Esophagus muscularis mucosa (tissue), 4 donors: ENCODE data around the gene KSR1.

Experiments
- EP300 ChIP-seq: sonication (generic); formaldehyde crosslinking; IDR thresholded peaks from one replicate; pipeline ENCODE4 v1.6.1; 2017; ENCODE audit warnings: antibody characterized with exemption
- POLR2A ChIP-seq: fragments of 450-650 bp; IDR thresholded peaks from one replicate; pipeline ENCODE4 v1.6.1; 2017; ENCODE audit warnings: antibody characterized with exemption, moderate library complexity, mild to moderate bottlenecking, low read depth
- POLR2AphosphoS5 ChIP-seq, 2 donors: sonication (generic); formaldehyde crosslinking; IDR thresholded peaks; one replicate each; pipeline ENCODE4 v1.6.1; 2017; ENCODE audit warnings: antibody characterized with exemption in 2 of 2
- TF ChIP-seq, protein P1 (sequence below), 3 experiments: fragments of 200-600 bp in 2 of 3; fragments of 450-650 bp in 1 of 3; sonication (generic) in 2 of 3; IDR thresholded peaks; one replicate each; pipeline ENCODE4 v1.5.1; 2017 to 2019; ENCODE audit warnings: antibody characterized with exemption in 3 of 3, mild to moderate bottlenecking in 2 of 3, moderate library complexity in 1 of 3

DNA sequence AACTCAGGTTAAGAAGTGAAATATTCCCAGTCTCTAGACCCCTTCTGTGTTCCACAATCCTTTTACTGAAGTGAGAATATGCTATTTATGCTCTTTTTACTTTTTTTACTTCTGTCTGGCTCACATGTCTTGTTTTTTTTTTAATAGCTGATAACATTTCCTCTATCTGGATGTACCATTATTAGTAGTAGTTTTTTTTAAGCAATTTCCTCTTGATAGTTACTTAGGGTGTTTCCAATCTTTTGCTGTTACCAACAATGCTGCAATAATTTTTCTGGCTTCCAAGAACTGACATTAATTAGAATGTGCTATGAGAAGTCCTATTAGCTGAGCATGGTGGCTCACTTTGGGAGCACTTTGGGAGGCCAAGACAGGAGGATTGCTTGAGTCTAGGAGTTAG, 32.0 kb downstream of the KSR1 start:
- TF ChIP-seq, protein P1, sequence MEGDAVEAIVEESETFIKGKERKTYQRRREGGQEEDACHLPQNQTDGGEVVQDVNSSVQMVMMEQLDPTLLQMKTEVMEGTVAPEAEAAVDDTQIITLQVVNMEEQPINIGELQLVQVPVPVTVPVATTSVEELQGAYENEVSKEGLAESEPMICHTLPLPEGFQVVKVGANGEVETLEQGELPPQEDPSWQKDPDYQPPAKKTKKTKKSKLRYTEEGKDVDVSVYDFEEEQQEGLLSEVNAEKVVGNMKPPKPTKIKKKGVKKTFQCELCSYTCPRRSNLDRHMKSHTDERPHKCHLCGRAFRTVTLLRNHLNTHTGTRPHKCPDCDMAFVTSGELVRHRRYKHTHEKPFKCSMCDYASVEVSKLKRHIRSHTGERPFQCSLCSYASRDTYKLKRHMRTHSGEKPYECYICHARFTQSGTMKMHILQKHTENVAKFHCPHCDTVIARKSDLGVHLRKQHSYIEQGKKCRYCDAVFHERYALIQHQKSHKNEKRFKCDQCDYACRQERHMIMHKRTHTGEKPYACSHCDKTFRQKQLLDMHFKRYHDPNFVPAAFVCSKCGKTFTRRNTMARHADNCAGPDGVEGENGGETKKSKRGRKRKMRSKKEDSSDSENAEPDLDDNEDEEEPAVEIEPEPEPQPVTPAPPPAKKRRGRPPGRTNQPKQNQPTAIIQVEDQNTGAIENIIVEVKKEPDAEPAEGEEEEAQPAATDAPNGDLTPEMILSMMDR (IDR thresholded peaks at IDR 0.05), result no peak
- TF ChIP-seq POLR2AphosphoS5 (IDR thresholded peaks at IDR 0.05), result no peak
- TF ChIP-seq POLR2A, result no peak
- TF ChIP-seq EP300, result no peak
